ENCODE data around the gene TESK1. TPM values are rescaled to one million over a fixed set of nuclear protein-coding genes. Genes with fewer than 3 reads are reported as not detected.

The TESK1 gene
- total and polyA plus RNA-seq, 2 of the 4 experiments (the other 2 are of a cell fraction), result 3.4 to 21.0 TPM

- Histone ChIP-seq H3K36me3 (ENCODE audit: control insufficient read depth, insufficient read depth, low read length) (peaks cover 56% of the 10 kb centered on the region), H2BK120ac (ENCODE audit: low read depth, low read length) (no peak overlapping the region), H2BK5ac (ENCODE audit: low read depth, low read length, poor library complexity, severe bottlenecking) (no peak overlapping the region), H4K5ac (ENCODE audit: low read depth, low read length) (no peak overlapping the region), H3K56ac (ENCODE audit: extremely low read depth, insufficient read depth, low read length) (no peak overlapping the region), H3K9ac (ENCODE audit: low read depth, low read length) (no peak overlapping the region), H3K14ac (replicated peaks; ENCODE audit: low read depth, low read length) (no peak overlapping the region), H3K4ac (ENCODE audit: low read depth, low read length) (no peak overlapping the region), H3K9me3 (ENCODE audit: control insufficient read depth, insufficient read depth, low read length) (no peaks in the 10 kb centered on the region), H3K27me3 (ENCODE audit: control insufficient read depth, insufficient read depth, low read length) (no peaks in the 10 kb centered on the region), H2BK20ac (ENCODE audit: low read depth, low read length) (no peak overlapping the region), H3K79me1 (ENCODE audit: low read depth in 1 of 2, low read length in 2 of 2) (peaks cover 19 to 27% of the 10 kb centered on the region in 2 experiments; a peak in 3 of 4 replicates), H3K4me1 (ENCODE audit: control insufficient read depth, insufficient read depth, low read length) (peaks cover 2% of the 10 kb centered on the region; the same call in 1 of the 2 replicates), H3K18ac (ENCODE audit: low read depth, low read length) (no peak overlapping the region), H3K27ac (ENCODE audit: insufficient read depth, low read length) (no peak overlapping the region), H2AFZ (replicated peaks; ENCODE audit: low read length, poor library complexity) (no peak overlapping the region), H3K4me2 (ENCODE audit: low read depth, low read length) (no peak overlapping the region), H3K23ac (ENCODE audit: low read depth, low read length) (no peak overlapping the region), H4K8ac (ENCODE audit: low read depth in 2 of 2, low read length in 2 of 2) (no peak overlapping the region), H4K91ac (ENCODE audit: insufficient read depth, low read depth, low read length) (no peak overlapping the region), H2AK9ac (replicated peaks; ENCODE audit: low read depth, low read length, poor library complexity) (no peak overlapping the region), H3K4me3 (ENCODE audit: insufficient read depth, low read depth, low read length) (no peak overlapping the region), H2AK5ac (ENCODE audit: low read depth, low read length) (no peak overlapping the region), H2BK15ac (ENCODE audit: low read depth, low read length) (no peak overlapping the region), H3K9me1 (ENCODE audit: insufficient read depth, low read length) (peaks cover 6% of the 10 kb centered on the region; the same call in 1 of the 2 replicates), H4K20me1 (ENCODE audit: insufficient read depth, low read length) (peaks cover 6% of the 10 kb centered on the region; the same call in 1 of the 2 replicates)
- CTCF ChIA-PET, result no interaction called here
- TF ChIP-seq CHD1 (IDR thresholded peaks at IDR 0.05; ENCODE audit: low read depth, low read length) (no peak), POLR2A (IDR thresholded peaks at IDR 0.05; ENCODE audit: low read depth, low read length) (no peak), RCOR1 (IDR thresholded peaks at IDR 0.05; ENCODE audit: insufficient replicate concordance, low read length) (no peak), MAZ (IDR thresholded peaks at IDR 0.05; ENCODE audit: borderline replicate concordance, low read depth, low read length) (no peak), USF2 (IDR thresholded peaks at IDR 0.05; ENCODE audit: low read depth, low read length) (no peak), RAD21 (IDR thresholded peaks at IDR 0.05; ENCODE audit: low read length) (no peak)
- BruUV-seq (replicated peaks), result no TSS peak
- WGBS, 2 experiments (ENCODE audit: extremely low coverage in 2 of 2, insufficient read length in 1 of 2), result 87% methylated on average over 2 of the region's 6 CpGs; no CpG with 5 or more reads in 1 of the 2 experiments
- DNase-seq (no peak), ATAC-seq (ENCODE audit: low read depth) (no peak)
- POLR2A ChIA-PET (ENCODE audit: unreplicated experiment), result no interaction called here
- dilution Hi-C loops (cut with HindIII; ENCODE audit: low sequenced_read_pairs, unreplicated experiment), result no loop called here
- intact Hi-C loops (cut with micrococcal nuclease), result no loop called here
- in situ Hi-C loops (cut with MboI; ENCODE audit: low sequenced_read_pairs), result no loop called here
These were observed 43.4 kb upstream of the TESK1 start for GRCh38 chr9:35561468-35562261.

Data from IMR-90 (cell line).